C4-2B (cell line): ENCODE measurements around the gene TRIM41.
"Not testable (repeated sequence)": the region's sequence is repeated elsewhere in the genome, so short reads cannot be mapped to it uniquely, and the experiment has no call there.

Source experiments
- ZFX ChIP-seq: fragments of 450-650 bp; IDR thresholded peaks from 2 replicates; pipeline ENCODE4 v1.6.1; 2017
- TF ChIP-seq, protein P1 (sequence below): fragments of 450-650 bp; conservative IDR thresholded peaks from 2 replicates; pipeline ENCODE4 v1.5.1; 2017; ENCODE audit warnings: mild to moderate bottlenecking

DNA sequence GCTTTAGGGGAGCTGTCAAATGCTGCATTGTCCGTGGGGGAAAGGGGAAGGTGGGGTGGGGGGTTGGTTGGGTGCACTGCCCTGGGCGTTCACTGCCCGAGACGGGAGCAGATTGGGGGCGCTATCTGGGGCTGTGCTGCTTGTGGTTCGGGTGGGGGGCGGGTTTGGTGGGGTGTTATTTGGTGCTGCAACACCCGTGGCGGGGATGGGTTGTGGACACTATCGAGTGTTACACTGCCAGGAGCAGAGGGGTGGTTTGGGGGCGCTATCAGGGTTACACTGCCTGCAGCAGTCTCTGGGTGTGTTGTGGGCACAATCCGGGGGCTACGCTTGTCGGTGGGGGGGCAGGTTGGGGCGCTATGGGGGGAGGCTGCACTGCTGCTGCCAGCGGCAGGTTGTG lies 59.3 kb downstream of the TRIM41 start:
- TF ChIP-seq, protein P1, sequence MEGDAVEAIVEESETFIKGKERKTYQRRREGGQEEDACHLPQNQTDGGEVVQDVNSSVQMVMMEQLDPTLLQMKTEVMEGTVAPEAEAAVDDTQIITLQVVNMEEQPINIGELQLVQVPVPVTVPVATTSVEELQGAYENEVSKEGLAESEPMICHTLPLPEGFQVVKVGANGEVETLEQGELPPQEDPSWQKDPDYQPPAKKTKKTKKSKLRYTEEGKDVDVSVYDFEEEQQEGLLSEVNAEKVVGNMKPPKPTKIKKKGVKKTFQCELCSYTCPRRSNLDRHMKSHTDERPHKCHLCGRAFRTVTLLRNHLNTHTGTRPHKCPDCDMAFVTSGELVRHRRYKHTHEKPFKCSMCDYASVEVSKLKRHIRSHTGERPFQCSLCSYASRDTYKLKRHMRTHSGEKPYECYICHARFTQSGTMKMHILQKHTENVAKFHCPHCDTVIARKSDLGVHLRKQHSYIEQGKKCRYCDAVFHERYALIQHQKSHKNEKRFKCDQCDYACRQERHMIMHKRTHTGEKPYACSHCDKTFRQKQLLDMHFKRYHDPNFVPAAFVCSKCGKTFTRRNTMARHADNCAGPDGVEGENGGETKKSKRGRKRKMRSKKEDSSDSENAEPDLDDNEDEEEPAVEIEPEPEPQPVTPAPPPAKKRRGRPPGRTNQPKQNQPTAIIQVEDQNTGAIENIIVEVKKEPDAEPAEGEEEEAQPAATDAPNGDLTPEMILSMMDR = not testable (repeated sequence)
- not testable (repeated sequence) for TF ChIP-seq ZFX
